ENCODE results near the gene OBSCN. TPM values are rescaled to one million over a fixed set of nuclear protein-coding genes. Genes with fewer than 3 reads are reported as not detected.
"Not testable (repeated sequence)": the region's sequence is repeated elsewhere in the genome, so short reads cannot be mapped to it uniquely, and the experiment has no call there.

Gene OBSCN
- polyA plus RNA-seq, 4 donors, result 16.5 to 49.7 (median 34.5) TPM

GRCh38 chr1:228171221-228171891 lies 36.5 kb upstream of the OBSCN start:
- DNase-seq (ENCODE audit: low read depth in 4 of 4, low spot score in 2 of 4), result no peak

- DNase-seq (ENCODE audit: low read depth in 4 of 4, low spot score in 2 of 4), result no peak
Measured at GRCh38 chr1:228172591-228173527, 35.0 kb upstream of the OBSCN start.

GRCh38 chr1:228173528-228174481 lies 34.0 kb upstream of the OBSCN start:
- not testable (repeated sequence) for DNase-seq (ENCODE audit: low read depth in 4 of 4, low spot score in 2 of 4)

GRCh38 chr1:228174482-228175315 lies 33.1 kb upstream of the OBSCN start:
- DNase-seq (ENCODE audit: low read depth in 4 of 4, low spot score in 2 of 4), result no peak

- no peak for DNase-seq (ENCODE audit: low read depth in 4 of 4, low spot score in 2 of 4)
Measured at GRCh38 chr1:228175316-228176023, 32.4 kb upstream of the OBSCN start.

- no peak for DNase-seq (ENCODE audit: low read depth in 4 of 4, low spot score in 2 of 4)
Measured at GRCh38 chr1:228176024-228176395, 31.8 kb upstream of the OBSCN start.

GRCh38 chr1:228176461-228177182 lies 31.2 kb upstream of the OBSCN start:
- DNase-seq (ENCODE audit: low read depth in 4 of 4, low spot score in 2 of 4), result no peak

GRCh38 chr1:228177183-228177475 lies 30.7 kb upstream of the OBSCN start:
- DNase-seq (ENCODE audit: low read depth in 4 of 4, low spot score in 2 of 4), result no peak

- DNase-seq (ENCODE audit: low read depth in 4 of 4, low spot score in 2 of 4), result no peak
Measured at GRCh38 chr1:228177721-228178710, 29.8 kb upstream of the OBSCN start.

- no peak for DNase-seq (ENCODE audit: low read depth in 4 of 4, low spot score in 2 of 4)
Measured at GRCh38 chr1:228178737-228179684, 28.8 kb upstream of the OBSCN start.

GRCh38 chr1:228180271-228180958 lies 27.4 kb upstream of the OBSCN start:
- no peak for DNase-seq (ENCODE audit: low read depth in 4 of 4, low spot score in 2 of 4)

GRCh38 chr1:228180959-228181644 lies 26.7 kb upstream of the OBSCN start:
- no peak for DNase-seq (ENCODE audit: low read depth in 4 of 4, low spot score in 2 of 4)

- no peak for DNase-seq (ENCODE audit: low read depth in 4 of 4, low spot score in 2 of 4)
Measured at GRCh38 chr1:228181645-228182034, 26.2 kb upstream of the OBSCN start.

GRCh38 chr1:228182296-228183030 lies 25.4 kb upstream of the OBSCN start:
- DNase-seq (ENCODE audit: low read depth in 4 of 4, low spot score in 2 of 4), result no peak

GRCh38 chr1:228184152-228184551 lies 23.7 kb upstream of the OBSCN start:
- DNase-seq (ENCODE audit: low read depth in 4 of 4, low spot score in 2 of 4), result no peak
